Fibroblast of villous mesenchyme (primary cell): ENCODE measurements around the gene RAPGEF1. TPM values are rescaled to one million over a fixed set of nuclear protein-coding genes. Genes with fewer than 3 reads are reported as not detected.

Experiments
- DNase-seq: peaks from one replicate; pipeline ENCODE4 v3.0.0-alpha.2; 2010; ENCODE audit warnings: low read depth
- H3K4me3 ChIP-seq: 2 replicates; pipeline ENCODE4 v1.5.1; 2011; ENCODE audit warnings: low read depth, mild to moderate bottlenecking, low read length
- CTCF ChIP-seq: IDR thresholded peaks from 2 replicates; pipeline ENCODE4 v1.5.1; 2012; ENCODE audit warnings: low read depth, mild to moderate bottlenecking, low read length; ENCODE audit not compliant: insufficient read depth
- total RNA-seq: library from RNA; depleted of rRNA; stranded (reverse); fragments of >200 nt; gene quantifications from 2 replicates; pipeline ENCODE4 v1.2.3, GENCODE V29; 2012

Gene RAPGEF1
- total RNA-seq, 1 donor = 22.9 TPM

- TF ChIP-seq CTCF = no peak
- DNase-seq = no peak
- no peak overlapping the region for H3K4me3 ChIP-seq
Observed at GRCh38 chr9:131743501-131743900, 3.6 kb upstream of the RAPGEF1 start.

GRCh38 chr9:131743096-131743495, 3.2 kb upstream of the RAPGEF1 start:
- no peak for DNase-seq
- TF ChIP-seq CTCF = no peak
- H3K4me3 ChIP-seq = no peak overlapping the region

- no peak overlapping the region for H3K4me3 ChIP-seq
- no peak for TF ChIP-seq CTCF
- DNase-seq = no peak
Observed at GRCh38 chr9:131740898-131741297, 1.0 kb upstream of the RAPGEF1 start.

GRCh38 chr9:131739133-131739958, 530 bp downstream of the RAPGEF1 start:
- TF ChIP-seq CTCF = no peak
- DNase-seq = peak; percentile 33
- H3K4me3 ChIP-seq = peak overlapping the region; percentile 68

- no peak for TF ChIP-seq CTCF
- H3K4me3 ChIP-seq = peak overlapping the region; percentile 68
- DNase-seq = no peak
Observed at GRCh38 chr9:131738293-131739132, 1.4 kb downstream of the RAPGEF1 start.

GRCh38 chr9:131737426-131737825, 2.5 kb downstream of the RAPGEF1 start:
- DNase-seq = no peak
- no peak for TF ChIP-seq CTCF
- no peak overlapping the region for H3K4me3 ChIP-seq
